Mesodermal cell (in vitro differentiated cells): ENCODE measurements around the gene PRKD3. TPM values are rescaled to one million over a fixed set of nuclear protein-coding genes. Genes with fewer than 3 reads are reported as not detected.

Experiments
- H3K27ac ChIP-seq: 2 replicates; pipeline ENCODE4 v1.7.0; 2013; ENCODE audit warnings: mild to moderate bottlenecking, low read depth, low read length, moderate library complexity; ENCODE audit not compliant: severe bottlenecking
- H3K36me3 ChIP-seq: 2 replicates; pipeline ENCODE4 v1.7.1; 2013; ENCODE audit warnings: mild to moderate bottlenecking, low read length, moderate library complexity; ENCODE audit not compliant: control insufficient read depth, insufficient read depth
- H3K4me1 ChIP-seq: one replicate; pipeline ENCODE4 v1.7.1; 2013; ENCODE audit warnings: mild to moderate bottlenecking, low read length; ENCODE audit not compliant: insufficient read depth, control insufficient read depth, poor library complexity, severe bottlenecking
- H3K4me3 ChIP-seq: 2 replicates; pipeline ENCODE4 v1.7.0; 2013; ENCODE audit warnings: low read length, control low read depth, mild to moderate bottlenecking; ENCODE audit not compliant: insufficient read depth, poor library complexity, severe bottlenecking; ENCODE audit errors: extremely low read depth
- H3K9me3 ChIP-seq: 2 replicates; pipeline ENCODE4 v1.7.1; 2013; ENCODE audit warnings: mild to moderate bottlenecking, low read length, moderate library complexity; ENCODE audit not compliant: control insufficient read depth
- WGBS, 2 experiments: methylation state at CpG; one replicate each; pipeline ENCODE4 v1.1.5; 2013; ENCODE audit warnings: missing lambda C conversion rate in 2 of 2; ENCODE audit not compliant: insufficient coverage in 2 of 2; 5-methylcytosine and 5-hydroxymethylcytosine counted together
- polyA plus RNA-seq, 2 experiments: library from polyadenylated mRNA; stranded (reverse); fragments of 50-300 nt; gene quantifications; one replicate each; pipeline ENCODE4 v1.2.3, GENCODE V29; 2013

Gene PRKD3
- 47.4 TPM for polyA plus RNA-seq (2013, experiment 1 of 2)
- 42.2 TPM for polyA plus RNA-seq (2013, experiment 2 of 2)

- H3K27ac ChIP-seq, result peak within 1 kb of the TSS; percentile 84
- H3K4me3 ChIP-seq, result peak within 1 kb of the TSS; percentile 76
- H3K4me1 ChIP-seq, result peaks cover 13% of the 10 kb centered on the region
- no peaks in the 10 kb centered on the region for H3K9me3 ChIP-seq
- WGBS, 2 experiments, result 5 to 7% methylated on average over 49 to 56 of the region's 79 CpGs
- H3K36me3 ChIP-seq, result no peaks in the 10 kb centered on the region
These were observed at the start of gene PRKD3 for GRCh38 chr2:37324786-37325624. PRKD3 (minus strand) TSS chr2:37324833; CDS start chr2:37316524, 8,309 bp downstream.

GRCh38 chr2:37372000-37372399 is 47.4 kb upstream of the PRKD3 start:
- no peaks in the 10 kb centered on the region for H3K4me1 ChIP-seq
- H3K9me3 ChIP-seq, result no peaks in the 10 kb centered on the region
- H3K4me3 ChIP-seq, result no peak overlapping the region
- no peaks in the 10 kb centered on the region for H3K36me3 ChIP-seq
- H3K27ac ChIP-seq, result no peak overlapping the region

GRCh38 chr2:37370666-37371065 is 46.0 kb upstream of the PRKD3 start:
- H3K27ac ChIP-seq, result no peak overlapping the region
- WGBS, 2 experiments, result no CpG with 5 or more reads among the region's 1 CpG
- H3K4me3 ChIP-seq, result no peak overlapping the region
- H3K9me3 ChIP-seq, result no peaks in the 10 kb centered on the region
- no peaks in the 10 kb centered on the region for H3K4me1 ChIP-seq
- H3K36me3 ChIP-seq, result no peaks in the 10 kb centered on the region

- no peak overlapping the region for H3K27ac ChIP-seq
- H3K4me3 ChIP-seq, result no peak overlapping the region
- H3K4me1 ChIP-seq, result no peaks in the 10 kb centered on the region
- H3K9me3 ChIP-seq, result no peaks in the 10 kb centered on the region
- 92 to 100% methylated on average over 1 of the region's 2 CpGs for WGBS, 2 experiments
- no peaks in the 10 kb centered on the region for H3K36me3 ChIP-seq
These were observed 43.4 kb upstream of the PRKD3 start for GRCh38 chr2:37367984-37368383.

GRCh38 chr2:37367310-37367709 is 42.7 kb upstream of the PRKD3 start:
- Histone ChIP-seq H3K9me3 (no peaks in the 10 kb centered on the region), H3K4me3 (no peak overlapping the region), H3K36me3 (no peaks in the 10 kb centered on the region), H3K4me1 (no peaks in the 10 kb centered on the region), H3K27ac (no peak overlapping the region)
- 88 to 96% methylated on average over 5 to 6 of the region's 7 CpGs for whole genome bisulfite sequencing, 2 experiments

GRCh38 chr2:37366773-37367172 is 42.1 kb upstream of the PRKD3 start:
- WGBS, 2 experiments, result 81 to 83% methylated on average over 2 to 3 of the region's 4 CpGs
- Histone ChIP-seq H3K4me1 (no peaks in the 10 kb centered on the region), H3K36me3 (no peaks in the 10 kb centered on the region), H3K27ac (no peak overlapping the region), H3K4me3 (no peak overlapping the region), H3K9me3 (no peaks in the 10 kb centered on the region)

- H3K4me3 ChIP-seq, result no peak overlapping the region
- no peaks in the 10 kb centered on the region for H3K36me3 ChIP-seq
- H3K27ac ChIP-seq, result no peak overlapping the region
- WGBS, 2 experiments, result 95% methylated on average over 2 of the region's 2 CpGs
- no peaks in the 10 kb centered on the region for H3K4me1 ChIP-seq
- no peaks in the 10 kb centered on the region for H3K9me3 ChIP-seq
These were observed 41.0 kb upstream of the PRKD3 start for GRCh38 chr2:37365669-37366068.

- no peaks in the 10 kb centered on the region for H3K9me3 ChIP-seq
- H3K27ac ChIP-seq, result no peak overlapping the region
- WGBS, 2 experiments, result 93% methylated on average over 4 of the region's 6 CpGs
- no peaks in the 10 kb centered on the region for H3K36me3 ChIP-seq
- no peaks in the 10 kb centered on the region for H3K4me1 ChIP-seq
- H3K4me3 ChIP-seq, result no peak overlapping the region
These were observed 39.7 kb upstream of the PRKD3 start for GRCh38 chr2:37364351-37364750.

- H3K4me1 ChIP-seq, result no peaks in the 10 kb centered on the region
- H3K4me3 ChIP-seq, result no peak overlapping the region
- H3K36me3 ChIP-seq, result no peaks in the 10 kb centered on the region
- H3K9me3 ChIP-seq, result no peaks in the 10 kb centered on the region
- 96 to 97% methylated on average over 6 of the region's 9 CpGs for WGBS, 2 experiments
- H3K27ac ChIP-seq, result no peak overlapping the region
These were observed 37.5 kb upstream of the PRKD3 start for GRCh38 chr2:37361994-37362698.

GRCh38 chr2:37361216-37361815 is 36.7 kb upstream of the PRKD3 start:
- Histone ChIP-seq H3K27ac (no peak overlapping the region), H3K4me3 (no peak overlapping the region), H3K36me3 (no peaks in the 10 kb centered on the region), H3K4me1 (no peaks in the 10 kb centered on the region), H3K9me3 (no peaks in the 10 kb centered on the region)
- WGBS, 2 experiments, result 93 to 100% methylated on average over 1 of the region's 3 CpGs
